Kidney (tissue), 14 donors: Measurements from ENCODE around the gene AQP1. TPM values are rescaled to one million over a fixed set of nuclear protein-coding genes. Genes with fewer than 3 reads are reported as not detected.

Experiments used
- DNase-seq, 5 donors: peaks; one replicate each; pipeline ENCODE4 v3.0.0-alpha.2; 2013 to 2020
- FAIRE-seq: peaks from 2 replicates; lab custom pipeline; 2012; peaks lifted over from hg19 to GRCh38; lab: Jason Lieb, UNC
- H3K27ac ChIP-seq, 2 donors: one replicate each; pipeline ENCODE4 v1.7.0; 2013; ENCODE audit warnings: low read depth in 2 of 2, low read length in 2 of 2, inconsistent platforms in 1 of 2
- H3K27me3 ChIP-seq: one replicate; pipeline ENCODE4 v1.7.1; 2013; ENCODE audit warnings: low read length, inconsistent platforms; ENCODE audit not compliant: control insufficient read depth, insufficient read depth
- H3K36me3 ChIP-seq, 3 donors: one replicate each; pipeline versions ENCODE4 v1.7.0 to v1.7.1; 2013; ENCODE audit warnings: low read length in 3 of 3, control low read depth in 1 of 3, inconsistent platforms in 1 of 3; ENCODE audit not compliant: insufficient read depth in 3 of 3, control insufficient read depth in 2 of 3
- H3K4me1 ChIP-seq, 3 donors: one replicate each; pipeline versions ENCODE4 v1.7.0 to v1.7.1; 2013; ENCODE audit warnings: low read length in 3 of 3, inconsistent platforms in 1 of 3, low read depth in 1 of 3; ENCODE audit not compliant: control insufficient read depth in 2 of 3, insufficient read depth in 2 of 3
- H3K4me3 ChIP-seq, 3 donors: one replicate each; pipeline versions ENCODE4 v1.7.0 to v1.8.1; 2013; ENCODE audit warnings: low read length in 3 of 3, control low read depth in 1 of 3, inconsistent platforms in 1 of 3
- H3K9ac ChIP-seq, 3 donors: one replicate each; pipeline versions ENCODE4 v1.7.0 to v1.7.1; 2013; ENCODE audit warnings: low read length in 3 of 3, control low read depth in 1 of 3, inconsistent platforms in 1 of 3
- H3K9me3 ChIP-seq, 3 donors: one replicate each; pipeline versions ENCODE4 v1.7.0 to v1.7.1; 2013; ENCODE audit warnings: low read length in 3 of 3, control low read depth in 1 of 3, inconsistent platforms in 1 of 3; ENCODE audit not compliant: control insufficient read depth in 2 of 3, insufficient read depth in 1 of 3
- intact Hi-C: fragments of 100-400 bp; cut with DNase I; formaldehyde crosslinking; loops from one replicate; pipeline ENCODE4 v1.11.1; 2022
- polyA plus RNA-seq: library from polyadenylated mRNA; stranded (reverse); fragments of 350-450 nt; fragmentation: Illumina TruSeq; extraction: RNeasy Lipid Tissue Mini Kit (QIAGEN cat#74804); gene quantifications from one replicate; pipeline ENCODE4 v1.2.3, GENCODE V29; 2014; ENCODE audit warnings: low read depth, low replicate concordance; ENCODE audit not compliant: insufficient read depth
- total RNA-seq: library from RNA; stranded (reverse); fragmentation: NEBNext Ultra II Directional; extraction: Animal tissue kit (Norgen Biotek cat#: 25700); gene quantifications from one replicate; pipeline ENCODE4 v1.2.1, GENCODE V29; 2021
- TF ChIP-seq, protein P1 (sequence below): IDR thresholded peaks from 3 replicates; pipeline ENCODE4 v1.5.1; 2012; ENCODE audit warnings: mild to moderate bottlenecking, moderate library complexity, borderline replicate concordance; ENCODE audit not compliant: insufficient read depth; ENCODE audit errors: extremely low read depth
- donor health status: control.
- donor health status: control.
- donor health status: control.
- donor health status: control.
- donor health status: control.
- donor health status: DM: yes; HTN: yes; CAD: no.
- donor health status: Normal renal cell carcinoma (clear cell type).

The AQP1 gene
- total and polyA plus RNA-seq, 2 donors from 2014 or later = 291 to 617 TPM

DNA sequence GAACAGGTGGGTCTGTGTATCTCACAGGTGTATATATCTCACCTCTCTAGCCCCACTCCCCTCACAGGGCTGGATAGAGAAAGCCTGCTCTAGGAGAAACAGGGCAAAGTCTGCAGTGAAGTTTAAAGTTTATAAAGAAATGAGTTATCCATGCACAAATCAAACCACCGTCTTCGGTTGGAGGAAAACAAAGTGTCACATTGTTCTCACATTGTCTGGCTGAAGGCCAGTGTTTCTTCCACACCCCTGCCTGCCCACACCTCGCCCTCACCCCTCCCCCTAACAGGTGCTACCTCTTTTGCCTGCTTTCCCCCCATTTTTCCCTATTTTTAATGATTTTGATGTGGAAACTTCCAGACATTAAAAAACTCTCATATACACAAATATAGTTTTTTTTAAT lies 25.8 kb downstream of the AQP1 start:
- DNase-seq (peak in 1 of 5 donors; percentile 41), FAIRE-seq (no peak)
- intact Hi-C loops = no loop called here
- H3K4me1 ChIP-seq = peaks cover 0 to 21% (median 3%) of the 10 kb centered on the region in 3 donors
- no peaks in the 10 kb centered on the region for H3K27me3 ChIP-seq
- H3K9me3 ChIP-seq = no peaks in the 10 kb centered on the region
- no peak overlapping the region for H3K4me3 ChIP-seq
- no peak overlapping the region for H3K9ac ChIP-seq
- H3K36me3 ChIP-seq = no peaks in the 10 kb centered on the region
- H3K27ac ChIP-seq = peak overlapping the region in 1 of 2 donors; percentile 27
- TF ChIP-seq, protein P1, sequence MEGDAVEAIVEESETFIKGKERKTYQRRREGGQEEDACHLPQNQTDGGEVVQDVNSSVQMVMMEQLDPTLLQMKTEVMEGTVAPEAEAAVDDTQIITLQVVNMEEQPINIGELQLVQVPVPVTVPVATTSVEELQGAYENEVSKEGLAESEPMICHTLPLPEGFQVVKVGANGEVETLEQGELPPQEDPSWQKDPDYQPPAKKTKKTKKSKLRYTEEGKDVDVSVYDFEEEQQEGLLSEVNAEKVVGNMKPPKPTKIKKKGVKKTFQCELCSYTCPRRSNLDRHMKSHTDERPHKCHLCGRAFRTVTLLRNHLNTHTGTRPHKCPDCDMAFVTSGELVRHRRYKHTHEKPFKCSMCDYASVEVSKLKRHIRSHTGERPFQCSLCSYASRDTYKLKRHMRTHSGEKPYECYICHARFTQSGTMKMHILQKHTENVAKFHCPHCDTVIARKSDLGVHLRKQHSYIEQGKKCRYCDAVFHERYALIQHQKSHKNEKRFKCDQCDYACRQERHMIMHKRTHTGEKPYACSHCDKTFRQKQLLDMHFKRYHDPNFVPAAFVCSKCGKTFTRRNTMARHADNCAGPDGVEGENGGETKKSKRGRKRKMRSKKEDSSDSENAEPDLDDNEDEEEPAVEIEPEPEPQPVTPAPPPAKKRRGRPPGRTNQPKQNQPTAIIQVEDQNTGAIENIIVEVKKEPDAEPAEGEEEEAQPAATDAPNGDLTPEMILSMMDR = no peak

DNA sequence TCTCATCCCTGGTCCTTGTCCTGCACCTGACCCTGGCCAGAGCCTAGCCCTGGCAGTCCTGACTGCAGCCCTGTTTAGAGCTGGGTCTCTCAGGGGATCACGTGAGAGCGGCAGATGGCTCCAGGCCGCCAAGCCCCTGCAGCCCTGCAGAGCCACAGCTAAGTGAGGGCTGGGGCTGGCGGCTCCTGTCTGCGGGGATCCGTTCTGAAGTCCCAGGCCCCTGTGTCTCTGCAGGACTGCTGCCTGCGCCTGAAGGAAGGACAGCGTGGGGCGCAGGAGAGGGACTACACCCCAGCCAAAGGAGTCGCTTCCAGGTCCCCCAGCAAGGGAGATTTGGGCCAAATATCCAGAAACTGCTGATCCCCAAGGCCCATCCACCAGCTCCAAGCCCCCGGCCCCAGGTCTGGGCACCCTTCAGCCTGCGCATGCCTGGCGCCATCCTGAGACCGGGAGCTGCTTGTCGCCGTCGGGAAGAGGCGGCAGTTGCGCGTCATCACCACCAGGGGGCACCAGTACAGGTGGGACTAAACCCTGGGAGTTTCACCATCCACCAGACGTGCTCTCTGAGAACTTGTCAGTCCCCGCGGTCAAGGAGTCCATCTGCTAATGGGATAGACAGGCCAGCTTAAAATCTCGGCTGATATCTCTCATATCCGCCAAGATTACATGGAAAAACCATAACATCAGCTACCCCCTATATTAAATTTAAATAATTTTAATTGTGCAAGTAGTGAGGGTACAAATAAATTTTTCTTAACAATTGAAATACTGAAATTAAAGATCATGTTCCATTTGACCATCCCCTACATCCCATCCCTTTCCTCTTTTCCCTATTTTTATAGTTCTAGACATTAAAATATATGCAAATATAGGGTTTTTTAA lies 27.0 kb downstream of the AQP1 start:
- no peak overlapping the region for H3K27ac ChIP-seq
- no peak overlapping the region for H3K9ac ChIP-seq
- H3K9me3 ChIP-seq = no peaks in the 10 kb centered on the region
- FAIRE-seq (no peak), DNase-seq (peak; percentile 88 to 93 (median 90))
- no peaks in the 10 kb centered on the region for H3K27me3 ChIP-seq
- intact Hi-C loops = no loop called here
- TF ChIP-seq, protein P1 = peak; percentile 90
- peak overlapping the region in 1 of 3 donors; percentile 19 for H3K4me3 ChIP-seq
- no peaks in the 10 kb centered on the region for H3K36me3 ChIP-seq
- peaks cover 0 to 13% (median 3%) of the 10 kb centered on the region in 3 donors for H3K4me1 ChIP-seq

DNA sequence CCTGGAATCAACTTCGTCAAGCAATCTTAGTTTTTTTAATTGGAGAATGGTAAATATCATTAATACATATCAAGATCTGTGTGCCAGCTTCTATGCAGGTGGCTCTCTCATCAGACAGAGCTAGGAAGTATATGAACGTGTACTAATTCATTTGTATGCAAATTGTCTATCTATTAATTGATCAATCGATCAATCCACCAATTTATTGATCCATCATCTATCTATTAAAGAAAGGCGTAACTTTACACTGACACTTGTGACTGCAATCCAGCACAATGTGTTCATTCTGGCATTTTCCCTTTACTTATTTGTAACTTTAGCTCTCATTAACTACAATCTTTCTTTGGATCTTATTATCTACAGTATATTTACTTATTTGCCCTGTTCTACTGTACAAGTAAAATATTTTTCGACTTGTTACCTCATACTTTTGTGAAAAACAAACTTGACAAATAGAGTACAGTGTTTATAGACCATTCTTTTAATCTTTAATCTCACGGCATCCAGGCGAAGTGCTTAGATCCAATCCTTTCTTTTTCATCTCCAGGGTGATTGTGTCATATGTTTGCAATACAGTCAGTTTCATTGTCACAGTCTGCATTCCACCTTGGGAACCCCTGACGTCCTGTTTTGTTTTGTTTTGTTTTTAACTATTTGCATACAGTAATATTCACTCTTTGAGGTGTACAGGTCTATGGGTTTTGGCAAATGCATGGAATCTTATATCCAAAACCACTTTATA lies 30.1 kb downstream of the AQP1 start:
- FAIRE-seq = no peak
- TF ChIP-seq, protein P1 = no peak
- intact Hi-C loops = no loop called here

More for the DNA sequence above, 30.1 kb downstream of the AQP1 start:
- no peaks in the 10 kb centered on the region for H3K27me3 ChIP-seq
- no peaks in the 10 kb centered on the region for H3K9me3 ChIP-seq
- DNase-seq = no peak
- H3K9ac ChIP-seq = no peak overlapping the region
- no peaks in the 10 kb centered on the region for H3K36me3 ChIP-seq
- H3K27ac ChIP-seq = no peak overlapping the region
- peaks cover 0 to 7% (median under 1%) of the 10 kb centered on the region in 3 donors for H3K4me1 ChIP-seq
- no peak overlapping the region for H3K4me3 ChIP-seq
